ENCODE measurements around the gene SEC14L1.
A peak's percentile ranks its signal among the peaks of the same experiment; 100 is the strongest.

Gene SEC14L1

DNA sequence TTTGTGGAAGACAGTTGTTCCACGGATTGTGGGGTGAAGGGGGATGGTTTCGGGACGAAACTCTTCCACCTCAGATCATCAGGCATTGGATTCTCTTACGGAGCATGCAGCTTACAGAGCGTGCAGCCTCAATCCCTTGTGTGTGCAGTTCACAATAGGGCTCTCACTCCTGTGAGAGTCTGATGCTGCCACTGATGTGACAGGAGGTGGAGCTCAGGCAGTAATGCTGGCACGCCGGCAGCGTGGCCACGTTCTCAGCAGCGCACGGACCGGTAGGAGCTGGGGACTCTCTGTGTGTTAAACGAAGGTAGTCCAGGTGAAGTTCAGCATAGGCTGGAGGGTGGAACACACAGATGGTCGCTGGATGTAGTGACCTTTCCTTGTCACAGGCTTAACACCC is 37.8 kb downstream of the SEC14L1 start:
- Histone ChIP-seq H3K9me2 (replicated peaks; ENCODE audit: insufficient read depth, low read length) (no peaks in the 10 kb centered on the region), H3K9ac (ENCODE audit: low read length) (no peak overlapping the region), H2AFZ (ENCODE audit: low read length) (no peak overlapping the region), H3K4me1 (ENCODE audit: low read length) (peaks cover 30% of the 10 kb centered on the region), H3K79me2 (ENCODE audit: low read length) (peaks cover 100% of the 10 kb centered on the region), H4K20me1 (ENCODE audit: insufficient read depth, low read length) (peaks cover 78% of the 10 kb centered on the region), H3K4me2 (ENCODE audit: low read depth, low read length) (no peak overlapping the region), H3K36me3 (replicated peaks; ENCODE audit: insufficient read depth, low read length) (peaks cover 23% of the 10 kb centered on the region), H3F3A (ENCODE audit: insufficient read depth, low read length) (peaks cover 34% of the 10 kb centered on the region), H3K9me3 (replicated peaks; ENCODE audit: insufficient read depth, low read length) (no peaks in the 10 kb centered on the region), H3K27me3 (replicated peaks; ENCODE audit: insufficient read depth, low read length) (no peaks in the 10 kb centered on the region), H3K4me3 (ENCODE audit: low read length) (no peak overlapping the region), H3K27ac (ENCODE audit: low read length) (no peak overlapping the region)
- DNase-seq = no peak
- no peak for TF ChIP-seq EZH2 (optimal IDR thresholded peaks at IDR 0.05; ENCODE audit: low read depth, low read length)
- TF ChIP-seq CTCF (IDR thresholded peaks at IDR 0.05; ENCODE audit: low read length) = no peak
- no peak for TF ChIP-seq EZH2phosphoT487 (IDR thresholded peaks at IDR 0.05; ENCODE audit: low read length)

DNA sequence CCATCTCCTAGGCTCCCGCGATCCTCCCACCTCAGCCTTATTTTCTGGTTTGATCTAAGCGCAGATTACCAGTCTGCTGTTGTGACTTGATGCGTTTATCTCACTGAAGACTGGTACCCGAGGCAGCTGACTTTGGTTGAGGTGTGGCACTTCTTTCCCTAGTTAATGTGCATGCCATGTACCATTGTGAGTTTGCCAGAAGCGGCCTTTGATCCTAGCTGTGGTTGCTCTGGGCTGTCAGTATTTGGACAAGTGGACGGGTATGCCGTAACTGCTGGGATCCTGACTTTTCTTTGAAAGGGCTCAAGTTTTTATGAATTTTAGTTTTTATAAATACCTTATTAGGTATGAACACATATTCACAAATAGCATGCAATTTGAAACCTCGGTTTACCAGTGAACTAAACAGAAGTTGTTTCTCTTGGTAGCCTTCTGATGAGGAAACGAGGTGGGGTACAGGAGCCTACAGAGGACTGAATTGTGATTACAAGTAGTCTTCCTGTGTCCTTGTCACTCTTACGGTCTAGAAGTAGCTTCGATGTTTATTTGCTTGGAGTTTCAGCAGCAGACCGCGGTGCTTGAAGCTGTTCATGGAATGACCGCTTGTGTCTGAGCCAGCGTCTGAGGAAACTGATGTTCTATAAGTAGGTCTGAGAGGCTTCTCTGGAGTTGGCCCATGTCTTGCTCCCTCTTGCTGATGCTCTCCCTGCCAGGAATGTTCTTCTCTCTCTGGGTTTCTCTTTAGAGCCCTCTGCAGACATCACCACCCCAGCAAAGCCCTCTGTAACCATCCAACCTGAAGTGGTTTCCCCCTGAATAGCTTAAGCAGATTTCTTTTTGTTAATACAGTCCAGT is 40.0 kb downstream of the SEC14L1 start:
- Histone ChIP-seq H3K79me2 (ENCODE audit: low read length) (peaks cover 100% of the 10 kb centered on the region), H3K4me3 (ENCODE audit: low read length) (no peak overlapping the region), H3K4me1 (ENCODE audit: low read length) (peaks cover 48% of the 10 kb centered on the region), H3K9me2 (replicated peaks; ENCODE audit: insufficient read depth, low read length) (no peaks in the 10 kb centered on the region), H2AFZ (ENCODE audit: low read length) (no peak overlapping the region), H3K9ac (ENCODE audit: low read length) (no peak overlapping the region), H3K4me2 (ENCODE audit: low read depth, low read length) (peak overlapping the region; percentile 14; the same call in 1 of the 2 replicates), H3K36me3 (replicated peaks; ENCODE audit: insufficient read depth, low read length) (peaks cover 10% of the 10 kb centered on the region), H3F3A (ENCODE audit: insufficient read depth, low read length) (peaks cover 45% of the 10 kb centered on the region), H3K27me3 (replicated peaks; ENCODE audit: insufficient read depth, low read length) (no peaks in the 10 kb centered on the region), H3K27ac (ENCODE audit: low read length) (no peak overlapping the region), H4K20me1 (ENCODE audit: insufficient read depth, low read length) (peaks cover 89% of the 10 kb centered on the region), H3K9me3 (replicated peaks; ENCODE audit: insufficient read depth, low read length) (no peaks in the 10 kb centered on the region)
- no peak for DNase-seq
- no peak for TF ChIP-seq CTCF (IDR thresholded peaks at IDR 0.05; ENCODE audit: low read length)
- TF ChIP-seq EZH2 (optimal IDR thresholded peaks at IDR 0.05; ENCODE audit: low read depth, low read length) = no peak
- TF ChIP-seq EZH2phosphoT487 (IDR thresholded peaks at IDR 0.05; ENCODE audit: low read length) = no peak

GRCh38 chr17:77182205-77183172 is 41.7 kb downstream of the SEC14L1 start:
- Histone ChIP-seq H3K4me1 (ENCODE audit: low read length) (peaks cover 66% of the 10 kb centered on the region), H3K9ac (ENCODE audit: low read length) (no peak overlapping the region), H3F3A (ENCODE audit: insufficient read depth, low read length) (peaks cover 56% of the 10 kb centered on the region), H3K9me3 (replicated peaks; ENCODE audit: insufficient read depth, low read length) (no peaks in the 10 kb centered on the region), H2AFZ (ENCODE audit: low read length) (no peak overlapping the region), H3K4me3 (ENCODE audit: low read length) (no peak overlapping the region), H3K79me2 (ENCODE audit: low read length) (peaks cover 100% of the 10 kb centered on the region), H3K36me3 (replicated peaks; ENCODE audit: insufficient read depth, low read length) (peaks cover 7% of the 10 kb centered on the region), H3K27me3 (replicated peaks; ENCODE audit: insufficient read depth, low read length) (no peaks in the 10 kb centered on the region), H4K20me1 (ENCODE audit: insufficient read depth, low read length) (peaks cover 91% of the 10 kb centered on the region), H3K27ac (ENCODE audit: low read length) (peak overlapping the region; percentile 31; the same call in 1 of the 2 replicates), H3K4me2 (ENCODE audit: low read depth, low read length) (peak overlapping the region; percentile 56), H3K9me2 (replicated peaks; ENCODE audit: insufficient read depth, low read length) (no peaks in the 10 kb centered on the region)
- TF ChIP-seq EZH2 (optimal IDR thresholded peaks at IDR 0.05; ENCODE audit: low read depth, low read length) = no peak
- DNase-seq = no peak
